Adrenal gland (tissue), 5 donors: ENCODE data around the gene NCAPG2.

ENCODE experiments used
- CTCF ChIP-seq, 6 experiments: fragments of 450-650 bp in 4 of 6; fragments of 200-600 bp in 2 of 6; sonication (generic) in 1 of 6; IDR thresholded peaks; 1 replicate in 5 of 6; 2 replicates in 1 of 6; pipeline versions ENCODE4 v1.5.1 to v1.8.0; 2016 to 2021; ENCODE audit warnings: antibody characterized with exemption in 6 of 6, mild to moderate bottlenecking in 2 of 6, moderate library complexity in 1 of 6
- POLR2A ChIP-seq, 2 donors: fragments of 450-650 bp; IDR thresholded peaks; one replicate each; pipeline ENCODE4 v1.6.1; 2017; ENCODE audit warnings: antibody characterized with exemption in 2 of 2, mild to moderate bottlenecking in 2 of 2, moderate library complexity in 1 of 2
- donor health status: DM: no; HTN: no; CAD: no.

GRCh38 chr7:158740013-158740656, 35.5 kb upstream of the NCAPG2 start:
- TF ChIP-seq POLR2A (IDR thresholded peaks at IDR 0.05), result no peak
- TF ChIP-seq CTCF (IDR thresholded peaks at IDR 0.05), result no peak
